K562 treated with DMSO at 1 percent for 12 hours (cell line): ENCODE data around the gene OGDH. TPM values are rescaled to one million over a fixed set of nuclear protein-coding genes. Genes with fewer than 3 reads are reported as not detected.

ENCODE experiments used
- total RNA-seq: library from RNA; unstranded; fragments of 300-600 nt; gene quantifications from 2 replicates; pipeline ENCODE4 v1.2.3, GENCODE V29; 2022; ENCODE audit not compliant: insufficient read depth

OGDH gene
- 48.4 and 83.6 TPM in 2 replicates for total RNA-seq

DNA sequence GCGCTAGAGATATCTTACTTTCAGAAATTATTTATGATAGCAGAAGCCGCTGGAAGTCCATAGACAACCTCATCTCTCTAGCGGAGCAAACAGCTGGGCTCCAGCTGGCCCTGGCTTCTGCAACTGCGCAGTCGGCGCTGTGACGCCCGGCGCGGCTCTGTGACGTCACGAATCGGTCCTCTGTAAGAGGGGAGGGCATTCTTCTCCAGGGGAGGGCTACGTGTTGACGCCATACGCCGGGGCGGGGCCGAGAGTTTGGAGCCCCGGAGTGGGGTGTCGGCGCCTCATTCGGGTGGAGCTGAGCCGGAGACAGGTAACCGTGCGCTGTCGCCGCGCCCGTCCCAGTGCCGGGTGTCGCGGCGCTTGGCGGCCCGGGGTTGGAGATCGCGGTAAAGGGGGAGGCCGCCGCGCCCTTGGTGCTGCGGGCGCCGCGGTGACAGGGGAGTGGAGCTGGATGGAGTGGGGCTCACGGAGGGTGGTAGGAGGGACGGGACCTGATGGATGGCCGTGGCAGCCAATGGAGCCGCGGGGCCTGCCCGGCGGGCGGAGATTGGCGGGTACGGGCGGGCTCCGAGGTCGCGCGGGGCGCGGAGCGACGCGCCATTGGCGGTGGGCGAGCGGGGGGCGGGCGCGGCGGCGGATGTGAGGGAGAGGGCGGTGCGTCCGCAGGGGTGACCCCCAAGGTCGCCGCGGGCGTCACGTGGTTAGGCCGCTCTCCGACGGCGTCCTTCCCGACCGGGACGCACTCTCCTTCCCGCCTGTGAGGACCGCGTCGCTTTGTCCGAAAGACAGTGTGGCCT is at the start of gene OGDH:
Gene OGDH (plus strand): TSS at position 287 of the 800 bp plus-strand sequence. CDS start 17,717 bp downstream, outside the sequence.

DNA sequence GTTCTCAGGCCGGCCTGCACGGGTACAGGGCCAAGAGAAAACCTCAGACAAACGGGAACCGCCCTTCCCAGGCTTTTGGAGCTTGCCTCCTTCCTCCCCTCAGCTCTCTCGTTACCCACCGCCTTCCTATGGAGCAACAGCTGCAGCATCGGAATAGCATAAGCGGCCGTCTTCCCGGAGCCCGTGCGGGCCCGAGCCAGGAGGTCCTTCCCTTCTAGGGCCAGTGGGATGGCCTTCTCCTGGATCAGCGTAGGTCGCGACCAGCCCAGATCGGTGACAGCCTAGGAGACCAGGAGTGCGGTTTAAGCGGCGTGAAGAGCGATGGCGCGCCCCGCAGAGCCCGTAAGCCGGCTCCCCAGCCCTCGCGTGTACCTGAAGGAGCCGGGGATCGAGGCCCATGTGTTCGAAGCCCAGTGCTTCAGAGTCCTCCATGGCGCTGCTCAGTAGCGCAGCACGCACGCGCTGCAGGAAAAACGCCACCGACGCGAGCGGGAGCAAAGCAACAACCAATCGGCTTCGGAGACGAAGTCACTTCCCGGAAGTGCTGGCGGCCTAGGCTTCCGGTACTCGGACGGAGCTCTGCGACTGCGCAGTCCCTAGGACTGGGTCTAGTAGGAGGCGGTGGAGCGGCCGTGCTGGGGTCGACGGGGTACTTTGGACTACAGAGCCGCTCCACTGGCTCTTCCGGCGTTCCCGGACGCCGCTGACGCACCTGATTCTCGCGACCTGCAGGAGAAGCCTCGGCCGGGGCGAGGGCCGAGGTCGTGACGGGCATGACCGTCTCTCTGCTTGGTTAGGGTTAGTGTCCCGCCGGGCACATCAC is 32.8 kb upstream of the OGDH start, which contains the start of gene DDX56:
Gene DDX56 (minus strand): TSS at position 445 of the 823 bp plus-strand sequence. CDS start 13 bp downstream, at position 432.

DNA sequence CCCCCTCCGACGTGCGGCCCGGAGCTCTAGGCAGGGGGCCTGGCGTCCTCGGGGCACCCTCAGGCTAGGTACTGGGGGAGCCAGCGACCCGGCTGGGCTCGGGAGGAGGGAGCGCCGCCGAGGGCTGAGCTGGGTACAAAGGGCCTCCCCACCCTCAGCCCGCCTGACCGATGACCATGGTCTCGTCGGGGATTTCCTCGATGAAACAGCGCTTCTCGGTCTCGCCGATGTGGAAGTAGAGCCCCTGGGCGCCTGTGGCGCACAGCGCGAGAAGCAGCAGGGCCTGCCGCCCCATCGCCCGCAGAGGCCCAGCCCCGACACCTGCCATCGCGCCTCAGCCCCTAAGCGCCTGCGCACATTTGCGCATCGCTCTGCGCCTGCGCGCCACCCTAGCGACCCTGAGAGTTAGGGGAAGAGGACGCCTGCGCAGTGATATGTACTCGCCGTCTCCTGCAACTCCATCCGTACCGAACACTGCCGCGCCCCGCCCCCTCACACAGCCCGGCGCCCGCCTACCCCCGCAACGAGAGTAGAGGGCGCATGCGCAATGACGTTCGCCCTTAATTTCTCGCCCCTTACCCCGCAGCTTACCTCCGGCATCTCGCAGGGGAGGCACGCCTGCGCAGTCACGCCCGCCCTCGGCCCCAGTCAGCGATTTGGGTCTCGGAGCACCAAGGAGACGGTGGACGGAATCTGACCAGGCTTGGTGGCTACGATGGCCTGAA is 24.4 kb upstream of the OGDH start, which contains the start of gene TMED4:
Gene TMED4 (minus strand): TSS at position 353 of the 725 bp plus-strand sequence. CDS start 25 bp downstream, at position 328.

DNA sequence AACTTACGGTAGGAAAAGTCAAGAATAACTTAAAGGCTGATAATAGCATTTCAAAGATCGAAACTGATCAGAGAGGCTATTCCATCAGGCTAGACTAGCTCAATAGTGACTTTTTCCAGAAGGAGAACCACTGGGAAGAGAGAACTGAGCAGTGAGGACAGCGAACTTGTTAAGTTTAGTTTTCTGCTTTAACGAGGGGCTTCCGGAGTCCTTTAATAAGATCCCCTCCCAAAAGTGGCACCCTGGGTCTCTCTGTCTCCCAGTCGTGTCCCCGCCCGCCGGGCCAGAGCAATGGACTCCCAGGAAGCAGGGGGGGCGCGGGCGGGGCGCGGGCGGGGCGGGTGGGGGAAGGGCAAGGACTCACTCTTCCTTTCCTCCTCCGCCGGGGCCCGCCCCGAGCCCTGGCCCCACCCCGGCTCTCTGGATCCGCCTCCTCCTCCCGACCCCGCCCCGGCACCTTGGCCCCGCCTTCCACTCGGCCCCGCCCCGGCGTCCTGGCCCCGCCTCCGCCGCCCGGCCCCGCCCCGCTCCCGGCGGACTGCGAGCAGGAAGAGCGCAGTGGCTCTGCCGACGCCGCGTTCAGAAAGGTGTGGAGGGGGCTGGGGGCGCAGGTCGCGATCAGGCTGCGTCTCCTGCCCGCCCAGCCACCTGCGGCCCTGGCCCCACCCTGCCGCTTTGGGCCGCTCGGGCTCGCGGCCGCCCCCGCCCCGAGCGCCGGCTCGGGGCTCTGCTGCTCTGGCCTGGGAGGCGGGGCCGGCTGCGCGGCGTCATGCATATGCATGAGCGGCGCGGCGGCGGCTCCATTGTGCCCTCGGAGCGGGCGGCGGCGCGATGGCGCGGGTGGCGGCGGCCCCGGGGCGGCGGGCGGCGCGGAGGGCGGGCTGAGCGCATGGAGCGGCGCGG is 141.9 kb downstream of the OGDH start, which contains the start of gene ZMIZ2:
Gene ZMIZ2 (plus strand): TSS at position 803 of the 903 bp plus-strand sequence. CDS start 7,403 bp downstream, outside the sequence.

Other genes starting within 250 kb of the OGDH start
- gene NUDCD3, start 116.0 kb upstream of the OGDH start, total RNA-seq, result 19.8 and 20.1 TPM in 2 replicates
- gene NPC1L1, start 65.3 kb upstream of the OGDH start, total RNA-seq, result 0.51 TPM in 1 of 2 replicates, not detected in the other
- 64.7 and 77.4 TPM in 2 replicates for gene DDX56, start 32.7 kb upstream of the OGDH start, total RNA-seq
- gene TMED4, start 24.4 kb upstream of the OGDH start, total RNA-seq, result 35.5 and 66.0 TPM in 2 replicates
- gene ZMIZ2, start 142.2 kb downstream of the OGDH start, total RNA-seq, result 5.6 and 21.3 TPM in 2 replicates
- gene PPIA, start 190.1 kb downstream of the OGDH start, total RNA-seq, result 1,399 and 1,834 TPM in 2 replicates
- 291 and 358 TPM in 2 replicates for gene H2AZ2, start 241.5 kb downstream of the OGDH start, total RNA-seq